Measurements from ENCODE around the gene BTRC.

- no peak for TF ChIP-seq FOXA1 (IDR thresholded peaks at IDR 0.05)
- TF ChIP-seq BHLHE40 (IDR thresholded peaks at IDR 0.05; ENCODE audit: borderline replicate concordance): no peak
- no peak for TF ChIP-seq TARDBP (IDR thresholded peaks at IDR 0.05)
- TF ChIP-seq SP1 (IDR thresholded peaks at IDR 0.05): no peak
- no peak for TF ChIP-seq FOXM1 (IDR thresholded peaks at IDR 0.05; ENCODE audit: borderline replicate concordance)
- TF ChIP-seq ELF4 (IDR thresholded peaks at IDR 0.05): no peak
- no peak for TF ChIP-seq CTBP1 (IDR thresholded peaks at IDR 0.05; ENCODE audit: borderline replicate concordance)
- no peak for TF ChIP-seq NFRKB (IDR thresholded peaks at IDR 0.05)
- TF ChIP-seq LEF1 (IDR thresholded peaks at IDR 0.05; ENCODE audit: borderline replicate concordance): no peak
- no peak for TF ChIP-seq PKNOX1 (IDR thresholded peaks at IDR 0.05)
- no peak for TF ChIP-seq ZNF384 (IDR thresholded peaks at IDR 0.05)
These were observed 88.5 kb downstream of the BTRC start for GRCh38 chr10:101442456-101442800.
